ENCODE results near the gene BRINP1.

Gene BRINP1

DNA sequence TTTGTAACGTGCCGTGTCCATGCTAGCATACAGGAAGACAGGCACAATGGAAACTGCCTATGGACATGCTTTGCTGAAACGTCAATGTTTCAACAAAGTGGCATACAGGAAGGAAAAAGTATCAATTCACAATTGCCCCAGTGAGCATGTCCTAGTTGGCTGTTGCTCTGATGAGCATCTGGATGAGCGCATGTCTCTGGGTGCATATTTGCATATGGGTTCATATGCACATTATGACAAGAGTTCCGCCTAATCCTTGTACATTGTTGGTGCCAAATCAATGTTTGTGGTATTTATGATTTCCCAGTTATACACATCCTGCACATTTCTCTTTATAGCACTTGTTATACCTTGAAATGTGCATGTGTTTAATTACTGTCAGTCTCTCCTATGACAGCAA, 58.5 kb downstream of the BRINP1 start:
- Histone ChIP-seq H3K4me3 (replicated peaks; ENCODE audit: insufficient read depth, low read length) (no peak overlapping the region), H3K27ac (replicated peaks) (no peak overlapping the region), H3K27me3 (ENCODE audit: insufficient read depth, poor library complexity, severe bottlenecking) (no peaks in the 10 kb centered on the region)
- DNase-seq (ENCODE audit: low read depth in 1 of 2, low spot score in 1 of 2), result no peak
- no peak for TF ChIP-seq REST (IDR thresholded peaks at IDR 0.05; ENCODE audit: insufficient replicate concordance, low read depth)
- no peak for TF ChIP-seq CTCF (IDR thresholded peaks at IDR 0.05; ENCODE audit: insufficient read depth, low read length)
- no peak for TF ChIP-seq SPI1 (IDR thresholded peaks at IDR 0.05; ENCODE audit: borderline replicate concordance, low read depth)
- no peak for TF ChIP-seq POLR2AphosphoS5 (IDR thresholded peaks at IDR 0.05; ENCODE audit: low read depth)

DNA sequence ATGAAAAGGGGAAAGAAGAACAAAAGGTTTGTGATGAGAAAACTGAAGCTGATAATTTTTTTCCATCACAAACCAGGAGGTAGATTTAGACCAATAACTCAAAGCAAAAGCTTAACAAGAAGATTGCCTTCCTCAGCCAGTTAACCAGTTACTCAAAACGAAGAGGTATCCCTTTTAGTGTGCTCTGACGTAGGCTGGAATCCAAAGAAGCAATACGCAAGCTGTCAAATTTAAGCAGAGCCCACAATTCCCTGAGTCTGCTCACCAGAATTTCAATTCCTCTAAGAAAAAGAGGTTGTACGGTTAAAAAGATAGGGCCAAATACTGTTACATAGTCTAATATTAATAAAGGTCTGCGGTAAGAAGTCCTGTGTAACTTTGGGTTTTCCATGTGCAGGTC, 61.8 kb downstream of the BRINP1 start:
- no peak overlapping the region for H3K27ac ChIP-seq (replicated peaks)
- H3K4me3 ChIP-seq (replicated peaks; ENCODE audit: insufficient read depth, low read length), result no peak overlapping the region
- DNase-seq (ENCODE audit: low read depth in 1 of 2, low spot score in 1 of 2), result no peak
- no peak for TF ChIP-seq GABPA (IDR thresholded peaks at IDR 0.05; ENCODE audit: low read depth)
- TF ChIP-seq POLR2AphosphoS5 (IDR thresholded peaks at IDR 0.05; ENCODE audit: low read depth), result no peak
- no peak for TF ChIP-seq REST (IDR thresholded peaks at IDR 0.05; ENCODE audit: insufficient replicate concordance, low read depth)
- no peak for TF ChIP-seq SPI1 (IDR thresholded peaks at IDR 0.05; ENCODE audit: borderline replicate concordance, low read depth)
- no peak for TF ChIP-seq CTCF (IDR thresholded peaks at IDR 0.05; ENCODE audit: insufficient read depth, low read length)
- H3K27me3 ChIP-seq (ENCODE audit: insufficient read depth, poor library complexity, severe bottlenecking), result no peaks in the 10 kb centered on the region

GRCh38 chr9:119304555-119304954, 64.7 kb downstream of the BRINP1 start:
- no peak overlapping the region for H3K27ac ChIP-seq (replicated peaks)
- no peak for TF ChIP-seq REST (IDR thresholded peaks at IDR 0.05; ENCODE audit: insufficient replicate concordance, low read depth)
- DNase-seq (ENCODE audit: low read depth in 1 of 2, low spot score in 1 of 2), result no peak
- H3K4me3 ChIP-seq (replicated peaks; ENCODE audit: insufficient read depth, low read length), result no peak overlapping the region
- no peaks in the 10 kb centered on the region for H3K27me3 ChIP-seq (ENCODE audit: insufficient read depth, poor library complexity, severe bottlenecking)

Data from HL-60 (cell line).